SK-N-DZ (cell line): Measurements from ENCODE around the gene GRB14.
"Not testable (repeated sequence)": the region's sequence is repeated elsewhere in the genome, so short reads cannot be mapped to it uniquely, and the experiment has no call there.

Experiments used
- DNase-seq: peaks from one replicate; pipeline ENCODE4 v3.0.0-alpha.2; 2015; ENCODE audit warnings: low spot score

Gene GRB14

GRCh38 chr2:164495491-164496223 is 125.6 kb downstream of the GRB14 start:
- peak; percentile 50 for DNase-seq

DNA sequence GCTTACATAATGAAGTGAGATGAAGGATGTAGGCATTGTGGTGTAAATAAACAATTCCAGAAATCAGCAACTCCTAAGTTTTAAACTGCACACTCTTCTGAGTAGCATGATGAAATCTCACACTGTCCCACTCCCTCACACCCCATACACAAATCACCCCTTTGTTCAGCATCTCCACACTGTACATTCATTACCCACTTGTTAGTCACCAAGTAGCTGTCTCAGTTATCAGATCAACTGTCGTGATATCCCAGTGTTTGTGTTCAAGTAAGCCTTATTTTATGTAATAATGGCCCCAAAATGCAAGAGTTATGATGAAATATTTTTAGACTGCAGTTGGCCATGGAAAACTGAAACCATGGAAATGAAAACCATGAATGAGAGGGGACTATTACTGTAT is 135.7 kb downstream of the GRB14 start:
- DNase-seq: no peak

DNA sequence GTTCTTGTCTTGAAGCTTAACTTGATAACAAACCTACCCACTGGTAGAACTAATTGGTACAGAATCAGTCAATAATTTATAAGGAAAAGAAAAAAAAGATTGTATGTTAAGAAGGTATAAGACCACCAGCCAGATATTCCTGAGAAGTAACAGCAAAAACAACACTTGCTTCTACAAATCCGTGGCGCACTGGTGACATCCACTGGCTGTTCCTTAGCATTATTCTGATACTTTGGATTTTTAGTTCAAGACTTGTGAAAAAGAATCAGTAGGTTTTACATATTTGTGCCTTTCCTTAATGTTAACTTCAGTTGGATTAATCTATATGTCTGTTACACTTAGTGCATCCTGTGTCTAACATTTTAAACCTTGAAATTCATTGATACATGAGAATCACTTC is 141.8 kb downstream of the GRB14 start:
- DNase-seq: peak; percentile 63

DNA sequence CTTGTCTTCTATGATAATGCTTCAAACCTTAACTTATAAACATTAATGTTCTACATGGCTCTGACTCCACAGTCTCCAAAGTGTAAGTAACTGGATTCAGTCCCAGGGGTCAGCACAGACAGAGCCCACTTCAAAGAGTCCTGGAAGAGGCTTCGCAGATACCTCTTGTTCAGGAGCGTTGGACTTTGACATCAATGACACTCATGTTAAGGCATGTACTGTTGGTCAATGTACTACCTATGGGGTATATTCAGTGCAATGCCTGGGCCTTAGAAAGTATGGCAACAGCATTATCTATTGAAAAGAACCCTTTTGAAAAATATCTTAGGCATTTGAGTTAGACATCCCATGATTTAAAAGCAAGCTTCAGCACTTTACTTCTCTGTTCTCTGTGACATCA is 143.1 kb downstream of the GRB14 start:
- DNase-seq: no peak

GRCh38 chr2:164474873-164475272 is 146.4 kb downstream of the GRB14 start:
- no peak for DNase-seq

- no peak for DNase-seq
Observed at GRCh38 chr2:164473021-164473420, 148.3 kb downstream of the GRB14 start.

- not testable (repeated sequence) for DNase-seq
Observed at GRCh38 chr2:164465047-164465446, 156.2 kb downstream of the GRB14 start.

- DNase-seq: no peak
Observed at GRCh38 chr2:164464376-164464775, 156.9 kb downstream of the GRB14 start.

GRCh38 chr2:164458792-164459191 is 162.5 kb downstream of the GRB14 start:
- no peak for DNase-seq

DNA sequence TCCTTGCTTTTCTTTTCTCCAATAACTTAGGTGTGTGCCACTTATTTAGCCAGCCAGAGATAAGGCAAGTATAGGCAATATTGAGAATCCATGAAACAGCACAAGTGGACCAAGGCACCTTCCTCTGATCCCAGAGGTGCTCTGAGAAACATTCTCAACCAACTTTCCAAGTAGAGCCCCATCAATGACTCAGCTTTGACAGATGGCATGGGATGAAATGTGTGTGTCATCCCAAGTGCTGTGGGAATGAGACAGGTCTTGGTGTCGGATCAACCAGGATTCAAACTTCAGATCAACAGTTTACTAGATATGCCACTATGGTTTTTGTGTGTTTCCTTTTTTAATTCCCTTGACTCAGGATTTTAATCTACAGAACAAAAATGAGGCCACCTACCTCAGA is 164.0 kb downstream of the GRB14 start:
- DNase-seq: no peak

DNA sequence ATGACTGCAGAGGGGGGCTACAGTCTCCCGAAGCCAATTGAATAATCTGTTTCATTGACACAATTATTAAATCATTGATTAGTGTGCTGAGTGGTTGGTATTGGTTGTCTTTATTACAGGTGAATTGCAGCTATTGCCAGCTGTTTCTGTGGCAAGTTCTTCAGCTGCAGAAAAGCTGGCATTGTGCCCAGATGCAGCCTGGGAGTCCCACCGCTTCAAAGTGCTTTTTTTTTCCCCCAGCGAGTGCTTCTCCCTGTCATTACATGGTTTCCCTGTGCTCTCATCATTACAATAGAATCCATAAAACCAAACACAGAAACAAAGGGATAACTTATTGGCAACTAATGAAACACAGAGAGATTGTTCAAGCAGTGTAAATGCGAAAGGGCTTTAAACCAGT is 164.7 kb downstream of the GRB14 start:
- DNase-seq: no peak

GRCh38 chr2:164453656-164454305 is 167.5 kb downstream of the GRB14 start:
- DNase-seq: no peak

DNA sequence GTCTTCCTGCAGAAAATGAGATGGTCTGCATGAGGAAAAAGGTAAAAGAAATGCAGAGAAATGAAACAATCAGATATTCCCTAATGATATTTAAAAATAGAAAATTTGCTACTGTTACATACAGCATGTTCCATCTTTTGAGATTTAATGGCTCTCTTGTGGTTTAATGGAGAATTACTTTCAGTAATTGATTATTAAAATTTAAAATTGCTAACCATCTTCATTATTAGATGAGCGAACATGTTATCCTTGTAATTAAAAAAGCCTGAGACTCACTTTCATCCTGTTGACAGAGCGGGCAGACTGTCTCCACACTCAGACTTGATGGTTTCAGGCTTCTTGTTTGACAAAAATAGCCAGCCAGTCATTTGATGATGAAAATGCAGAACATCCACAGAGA is 171.0 kb downstream of the GRB14 start:
- DNase-seq: no peak

DNA sequence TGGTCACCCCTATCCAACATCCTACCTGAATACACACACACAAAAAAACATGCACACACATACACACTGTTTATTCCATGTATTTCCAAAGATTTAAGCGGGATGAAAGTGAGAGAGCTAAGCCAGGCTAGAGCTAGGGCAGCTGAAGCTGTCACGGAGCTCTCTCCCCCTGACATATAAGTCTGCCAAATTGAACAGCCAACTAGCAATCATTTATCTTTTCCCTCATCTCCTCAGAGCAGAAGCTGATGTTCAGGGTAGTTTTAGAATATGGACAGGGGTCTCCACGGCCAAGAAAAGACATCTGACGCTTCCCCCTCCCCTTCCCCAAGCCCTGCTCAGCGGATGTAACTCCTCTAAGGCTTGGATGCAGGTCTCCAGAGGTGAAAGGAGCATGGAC is 171.6 kb downstream of the GRB14 start:
- peak; percentile 67 for DNase-seq

- DNase-seq: no peak
Observed at GRCh38 chr2:164447660-164448059, 173.6 kb downstream of the GRB14 start.
